HepG2 (cell line): Measurements from ENCODE around the gene EIF4E1B. TPM values are rescaled to one million over a fixed set of nuclear protein-coding genes. Genes with fewer than 3 reads are reported as not detected.

Source experiments
- CENPT ChIP-seq: sonication (generic); formaldehyde crosslinking; IDR thresholded peaks from 2 replicates; pipeline ENCODE4 v1.8.0; 2022; ENCODE audit warnings: low read depth, mild to moderate bottlenecking, moderate library complexity, missing genetic modification reagents
- RAD21 ChIP-seq: fragments of 450-650 bp; formaldehyde crosslinking; IDR thresholded peaks from 2 replicates; pipeline ENCODE4 v1.5.0; 2020; ENCODE audit warnings: mild to moderate bottlenecking
- SCMH1 ChIP-seq: sonication (generic); formaldehyde crosslinking; IDR thresholded peaks from 2 replicates; pipeline ENCODE4 v1.9.0; 2021; ENCODE audit warnings: missing genetic modification reagents, mild to moderate bottlenecking, borderline replicate concordance
- SMYD3 ChIP-seq: sonication (generic); formaldehyde crosslinking; IDR thresholded peaks from 2 replicates; pipeline ENCODE4 v1.8.1; 2023; ENCODE audit warnings: mild to moderate bottlenecking, missing genetic modification reagents
- ZFP36 ChIP-seq: fragments of 150-350 bp; IDR thresholded peaks from 2 replicates; pipeline ENCODE4 v1.6.1; 2018; ENCODE audit warnings: borderline replicate concordance, low read length, low read depth; ENCODE audit not compliant: partially characterized antibody
- ZNF761 ChIP-seq: sonication (generic); formaldehyde crosslinking; conservative IDR thresholded peaks from 2 replicates; pipeline ENCODE4 v1.4.0; 2020; ENCODE audit warnings: mild to moderate bottlenecking, missing genetic modification reagents
- ZNF891 ChIP-seq: sonication (generic); formaldehyde crosslinking; IDR thresholded peaks from 2 replicates; pipeline ENCODE4 v1.5.0; 2020; ENCODE audit warnings: mild to moderate bottlenecking, missing genetic modification reagents
- polyA plus RNA-seq, 8 experiments: library from polyadenylated mRNA; depleted of rRNA in 3 of 8; stranded (reverse) in 7 of 8; unstranded in 1 of 8; fragments of >200 nt; fragmentation: Illumina TruSeq in 4 of 8; extraction: Trizol in 4 of 8; gene quantifications; 2 replicates each; pipeline versions ENCODE4 v1.2.1 to v1.2.3, GENCODE V29; 2011 to 2016; ENCODE audit warnings: low read depth in 4 of 8, missing spikeins in 1 of 8, mixed read lengths in 1 of 8; ENCODE audit not compliant: insufficient read depth in 1 of 8
- total RNA-seq, 5 experiments: library from RNA; depleted of rRNA; stranded (reverse); fragments of >200 nt; fragmentation: Illumina TruSeq; extraction: Trizol; gene quantifications; 2 replicates each; pipeline ENCODE4 v1.2.3, GENCODE V29; 2016; ENCODE audit warnings: low read depth in 1 of 5
- TF ChIP-seq, protein P1 (sequence below): sonication (generic); formaldehyde crosslinking; IDR thresholded peaks from 2 replicates; pipeline ENCODE4 v1.8.0; 2022; ENCODE audit warnings: missing genetic modification reagents, mild to moderate bottlenecking, moderate library complexity, borderline replicate concordance
- TF ChIP-seq, protein P2 (sequence below): sonication (generic); formaldehyde crosslinking; IDR thresholded peaks from 2 replicates; pipeline ENCODE4 v1.4.0; 2020; ENCODE audit warnings: mild to moderate bottlenecking, missing genetic modification reagents
- TF ChIP-seq, protein P3 (sequence below): IDR thresholded peaks from 2 replicates; pipeline ENCODE4 v1.6.1; 2016; ENCODE audit warnings: low read depth
- TF ChIP-seq, protein P4 (sequence below): sonication (generic); formaldehyde crosslinking; IDR thresholded peaks from 2 replicates; pipeline ENCODE4 v1.5.1; 2020; ENCODE audit warnings: missing genetic modification reagents, mild to moderate bottlenecking, borderline replicate concordance
- TF ChIP-seq, protein P5 (sequence below): sonication (generic); formaldehyde crosslinking; IDR thresholded peaks from 2 replicates; pipeline ENCODE4 v1.8.0; 2022; ENCODE audit warnings: missing genetic modification reagents, mild to moderate bottlenecking, inconsistent platforms, borderline replicate concordance
- TF ChIP-seq, protein P6 (sequence below): sonication (generic); formaldehyde crosslinking; conservative IDR thresholded peaks from 2 replicates; pipeline ENCODE4 v1.4.0; 2020; ENCODE audit warnings: missing genetic modification reagents

Gene EIF4E1B
- total and polyA plus RNA-seq, 2 of the 13 experiments (the other 11 are each of a cell fraction or from before 2014, with no cell fraction given) = not detected

DNA sequence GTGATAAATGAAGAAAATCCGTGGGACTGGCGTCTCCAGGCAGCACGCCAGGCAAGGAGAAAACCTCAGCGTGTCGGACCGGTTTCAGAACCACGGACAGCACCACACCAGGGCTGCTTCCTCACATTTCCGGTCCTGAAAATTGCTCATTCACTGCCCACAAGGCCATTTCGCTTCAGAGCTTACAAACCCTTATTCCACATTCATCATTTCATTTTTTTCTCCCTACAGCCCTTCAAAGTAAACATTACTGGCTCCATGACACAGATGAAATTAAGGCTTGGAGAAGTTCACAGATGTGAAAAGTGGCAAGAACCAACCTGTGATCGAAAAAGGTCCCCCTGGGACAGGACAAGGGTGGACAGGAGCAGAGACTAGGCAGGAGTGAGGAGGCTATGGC, 19.0 kb upstream of the EIF4E1B start (continued):
- TF ChIP-seq, protein P1, sequence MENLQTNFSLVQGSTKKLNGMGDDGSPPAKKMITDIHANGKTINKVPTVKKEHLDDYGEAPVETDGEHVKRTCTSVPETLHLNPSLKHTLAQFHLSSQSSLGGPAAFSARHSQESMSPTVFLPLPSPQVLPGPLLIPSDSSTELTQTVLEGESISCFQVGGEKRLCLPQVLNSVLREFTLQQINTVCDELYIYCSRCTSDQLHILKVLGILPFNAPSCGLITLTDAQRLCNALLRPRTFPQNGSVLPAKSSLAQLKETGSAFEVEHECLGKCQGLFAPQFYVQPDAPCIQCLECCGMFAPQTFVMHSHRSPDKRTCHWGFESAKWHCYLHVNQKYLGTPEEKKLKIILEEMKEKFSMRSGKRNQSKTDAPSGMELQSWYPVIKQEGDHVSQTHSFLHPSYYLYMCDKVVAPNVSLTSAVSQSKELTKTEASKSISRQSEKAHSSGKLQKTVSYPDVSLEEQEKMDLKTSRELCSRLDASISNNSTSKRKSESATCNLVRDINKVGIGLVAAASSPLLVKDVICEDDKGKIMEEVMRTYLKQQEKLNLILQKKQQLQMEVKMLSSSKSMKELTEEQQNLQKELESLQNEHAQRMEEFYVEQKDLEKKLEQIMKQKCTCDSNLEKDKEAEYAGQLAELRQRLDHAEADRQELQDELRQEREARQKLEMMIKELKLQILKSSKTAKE (CRISPR knock-in tag) = no peak
- TF ChIP-seq, protein P2, sequence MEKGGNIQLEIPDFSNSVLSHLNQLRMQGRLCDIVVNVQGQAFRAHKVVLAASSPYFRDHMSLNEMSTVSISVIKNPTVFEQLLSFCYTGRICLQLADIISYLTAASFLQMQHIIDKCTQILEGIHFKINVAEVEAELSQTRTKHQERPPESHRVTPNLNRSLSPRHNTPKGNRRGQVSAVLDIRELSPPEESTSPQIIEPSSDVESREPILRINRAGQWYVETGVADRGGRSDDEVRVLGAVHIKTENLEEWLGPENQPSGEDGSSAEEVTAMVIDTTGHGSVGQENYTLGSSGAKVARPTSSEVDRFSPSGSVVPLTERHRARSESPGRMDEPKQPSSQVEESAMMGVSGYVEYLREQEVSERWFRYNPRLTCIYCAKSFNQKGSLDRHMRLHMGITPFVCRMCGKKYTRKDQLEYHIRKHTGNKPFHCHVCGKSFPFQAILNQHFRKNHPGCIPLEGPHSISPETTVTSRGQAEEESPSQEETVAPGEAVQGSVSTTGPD (CRISPR knock-in tag) = no peak
- TF ChIP-seq, protein P3, sequence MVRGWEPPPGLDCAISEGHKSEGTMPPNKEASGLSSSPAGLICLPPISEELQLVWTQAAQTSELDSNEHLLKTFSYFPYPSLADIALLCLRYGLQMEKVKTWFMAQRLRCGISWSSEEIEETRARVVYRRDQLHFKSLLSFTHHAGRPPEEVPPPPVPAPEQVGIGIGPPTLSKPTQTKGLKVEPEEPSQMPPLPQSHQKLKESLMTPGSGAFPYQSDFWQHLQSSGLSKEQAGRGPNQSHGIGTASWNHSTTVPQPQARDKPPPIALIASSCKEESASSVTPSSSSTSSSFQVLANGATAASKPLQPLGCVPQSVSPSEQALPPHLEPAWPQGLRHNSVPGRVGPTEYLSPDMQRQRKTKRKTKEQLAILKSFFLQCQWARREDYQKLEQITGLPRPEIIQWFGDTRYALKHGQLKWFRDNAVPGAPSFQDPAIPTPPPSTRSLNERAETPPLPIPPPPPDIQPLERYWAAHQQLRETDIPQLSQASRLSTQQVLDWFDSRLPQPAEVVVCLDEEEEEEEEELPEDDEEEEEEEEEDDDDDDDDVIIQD (CRISPR knock-in tag) = no peak
- TF ChIP-seq, protein P4, sequence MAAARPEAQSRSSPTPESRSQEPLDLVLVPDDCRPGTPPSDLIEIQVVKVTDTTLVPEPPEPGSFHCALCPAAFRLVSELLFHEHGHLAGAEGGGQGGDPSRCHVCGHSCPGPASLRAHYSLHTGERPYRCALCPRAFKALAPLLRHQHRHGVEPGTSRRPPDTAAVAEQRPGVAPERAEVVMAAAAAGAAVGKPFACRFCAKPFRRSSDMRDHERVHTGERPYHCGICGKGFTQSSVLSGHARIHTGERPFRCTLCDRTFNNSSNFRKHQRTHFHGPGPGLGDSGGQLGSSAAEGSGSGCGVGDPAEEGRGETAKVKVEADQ (CRISPR knock-in tag) = no peak
- no peak for TF ChIP-seq CENPT (CRISPR knock-in tag)
- TF ChIP-seq ZFP36 = no peak
- TF ChIP-seq, protein P5, sequence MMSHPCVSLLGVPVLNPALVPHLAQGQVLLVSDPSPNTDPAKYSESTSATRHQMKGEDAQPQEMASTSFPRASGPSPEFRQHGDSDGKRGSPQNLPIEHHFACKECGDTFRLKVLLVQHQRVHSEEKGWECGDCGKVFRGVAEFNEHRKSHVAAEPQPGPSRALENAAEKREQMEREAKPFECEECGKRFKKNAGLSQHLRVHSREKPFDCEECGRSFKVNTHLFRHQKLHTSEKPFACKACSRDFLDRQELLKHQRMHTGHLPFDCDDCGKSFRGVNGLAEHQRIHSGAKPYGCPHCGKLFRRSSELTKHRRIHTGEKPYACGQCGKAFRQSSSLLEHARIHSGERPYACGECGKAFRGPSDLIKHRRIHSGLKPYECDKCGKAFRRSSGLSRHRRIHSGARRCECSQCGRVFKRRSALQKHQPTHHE (CRISPR knock-in tag) = no peak
- no peak for TF ChIP-seq SMYD3
- TF ChIP-seq, protein P6, sequence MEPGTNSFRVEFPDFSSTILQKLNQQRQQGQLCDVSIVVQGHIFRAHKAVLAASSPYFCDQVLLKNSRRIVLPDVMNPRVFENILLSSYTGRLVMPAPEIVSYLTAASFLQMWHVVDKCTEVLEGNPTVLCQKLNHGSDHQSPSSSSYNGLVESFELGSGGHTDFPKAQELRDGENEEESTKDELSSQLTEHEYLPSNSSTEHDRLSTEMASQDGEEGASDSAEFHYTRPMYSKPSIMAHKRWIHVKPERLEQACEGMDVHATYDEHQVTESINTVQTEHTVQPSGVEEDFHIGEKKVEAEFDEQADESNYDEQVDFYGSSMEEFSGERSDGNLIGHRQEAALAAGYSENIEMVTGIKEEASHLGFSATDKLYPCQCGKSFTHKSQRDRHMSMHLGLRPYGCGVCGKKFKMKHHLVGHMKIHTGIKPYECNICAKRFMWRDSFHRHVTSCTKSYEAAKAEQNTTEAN (CRISPR knock-in tag) = 0 out of 2 replicates have a peak, but pooled peaks have one; percentile 62
- TF ChIP-seq SCMH1 (CRISPR knock-in tag) = no peak
- no peak; the same call in 1 of the 2 replicates for TF ChIP-seq ZNF891 (CRISPR knock-in tag)
- no peak for TF ChIP-seq RAD21 (CRISPR knock-in tag)
- TF ChIP-seq ZNF761 (CRISPR knock-in tag) = no peak
